Measurements from ENCODE around the gene CDCA8.
A peak's percentile ranks its signal among the peaks of the same experiment; 100 is the strongest.

Gene CDCA8

GRCh38 chr1:37662031-37662755 is 30.1 kb upstream of the CDCA8 start:
- Mint-ChIP-seq H3K4me3 (no peak overlapping the region), H3K4me1 (ENCODE audit: low read depth) (no peaks in the 10 kb centered on the region), H3K9me3 (no peaks in the 10 kb centered on the region), H3K36me3 (ENCODE audit: low read depth) (no peaks in the 10 kb centered on the region), H3K27ac (no peak overlapping the region), H3K27me3 (ENCODE audit: low read depth) (peaks cover 3% of the 10 kb centered on the region)
- DNase-seq (ENCODE audit: low spot score) = no peak

- Mint-ChIP-seq H3K36me3 (ENCODE audit: low read depth) (no peaks in the 10 kb centered on the region), H3K4me3 (no peak overlapping the region), H3K9me3 (no peaks in the 10 kb centered on the region), H3K4me1 (ENCODE audit: low read depth) (no peaks in the 10 kb centered on the region), H3K27me3 (ENCODE audit: low read depth) (peaks cover 3% of the 10 kb centered on the region), H3K27ac (no peak overlapping the region)
- no peak for DNase-seq (ENCODE audit: low spot score)
Measured at GRCh38 chr1:37663426-37664000, 28.8 kb upstream of the CDCA8 start.

- Mint-ChIP-seq H3K27me3 (ENCODE audit: low read depth) (peaks cover 9% of the 10 kb centered on the region), H3K4me3 (no peak overlapping the region), H3K27ac (no peak overlapping the region), H3K4me1 (ENCODE audit: low read depth) (no peaks in the 10 kb centered on the region), H3K9me3 (no peaks in the 10 kb centered on the region), H3K36me3 (ENCODE audit: low read depth) (no peaks in the 10 kb centered on the region)
- no peak for DNase-seq (ENCODE audit: low spot score)
Measured at GRCh38 chr1:37666241-37666867, 26.0 kb upstream of the CDCA8 start.

DNA sequence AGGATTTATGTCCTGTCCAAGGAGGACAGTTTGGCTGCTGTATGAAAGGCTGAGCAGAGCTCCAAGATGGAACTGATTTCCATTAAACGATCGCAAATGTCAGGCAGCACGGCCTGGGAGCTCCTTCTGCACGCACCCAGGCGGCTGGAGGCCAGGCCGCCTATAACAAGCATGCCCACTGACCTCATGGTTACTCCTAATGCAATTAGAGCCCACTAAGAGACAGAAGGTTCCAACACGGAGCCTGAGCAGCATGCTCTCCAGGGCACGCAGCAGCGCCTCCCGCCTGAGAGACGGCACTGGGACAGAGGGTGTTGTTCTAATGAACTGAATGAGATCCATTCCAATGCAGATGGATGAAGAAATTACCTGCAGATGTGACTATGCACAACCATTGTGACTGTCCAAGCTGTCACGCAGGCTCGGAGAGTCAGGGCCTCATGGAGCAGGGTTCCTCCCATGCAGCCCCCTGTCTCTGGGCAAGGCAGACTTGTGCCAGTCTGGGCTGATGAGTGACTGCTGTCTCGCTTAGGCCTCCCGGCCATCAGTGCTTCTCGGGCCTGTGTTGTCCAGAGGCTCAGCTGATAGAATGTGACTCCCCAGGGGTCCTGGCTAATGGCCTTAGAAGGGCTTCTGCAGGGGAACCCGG is 25.2 kb upstream of the CDCA8 start:
- Mint-ChIP-seq H3K36me3 (ENCODE audit: low read depth) (no peaks in the 10 kb centered on the region), H3K4me1 (ENCODE audit: low read depth) (no peaks in the 10 kb centered on the region), H3K27me3 (ENCODE audit: low read depth) (peaks cover 15% of the 10 kb centered on the region), H3K27ac (no peak overlapping the region), H3K9me3 (no peaks in the 10 kb centered on the region), H3K4me3 (no peak overlapping the region)
- no peak for DNase-seq (ENCODE audit: low spot score)

- DNase-seq (ENCODE audit: low spot score) = no peak
- Mint-ChIP-seq H3K27me3 (ENCODE audit: low read depth) (peaks cover 22% of the 10 kb centered on the region), H3K9me3 (no peaks in the 10 kb centered on the region), H3K4me3 (no peak overlapping the region), H3K36me3 (ENCODE audit: low read depth) (no peaks in the 10 kb centered on the region), H3K4me1 (ENCODE audit: low read depth) (peaks cover 11% of the 10 kb centered on the region), H3K27ac (no peak overlapping the region)
Measured at GRCh38 chr1:37670133-37670532, 22.2 kb upstream of the CDCA8 start.

DNA sequence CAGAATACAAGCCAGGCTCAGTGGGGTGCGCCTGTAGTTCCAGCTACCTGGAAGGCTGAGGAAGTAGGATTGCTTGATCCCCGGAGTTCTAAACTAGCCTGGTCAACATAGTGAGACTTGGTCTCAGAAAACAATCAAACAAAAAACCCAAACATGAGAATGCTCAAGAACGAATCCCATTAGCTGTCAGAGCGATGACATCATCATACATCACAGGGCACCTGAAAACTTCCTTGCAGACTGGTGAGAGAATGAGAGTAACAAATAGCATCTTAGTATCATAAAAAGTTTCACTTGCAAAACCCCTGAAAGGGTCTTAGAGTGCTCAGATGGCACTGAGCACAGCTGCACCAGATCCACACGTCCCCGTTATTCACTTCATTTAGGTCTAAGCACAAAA is 21.1 kb upstream of the CDCA8 start:
- Mint-ChIP-seq H3K4me3 (no peak overlapping the region), H3K9me3 (no peaks in the 10 kb centered on the region), H3K27me3 (ENCODE audit: low read depth) (peaks cover 24% of the 10 kb centered on the region), H3K27ac (no peak overlapping the region), H3K4me1 (ENCODE audit: low read depth) (peaks cover 14% of the 10 kb centered on the region), H3K36me3 (ENCODE audit: low read depth) (no peaks in the 10 kb centered on the region)
- DNase-seq (ENCODE audit: low spot score) = no peak

GRCh38 chr1:37672136-37672870 is 20.0 kb upstream of the CDCA8 start:
- no peak overlapping the region for H3K4me3 Mint-ChIP-seq
- peaks cover 14% of the 10 kb centered on the region for H3K4me1 Mint-ChIP-seq (ENCODE audit: low read depth)
- H3K27ac Mint-ChIP-seq = no peak overlapping the region
- H3K27me3 Mint-ChIP-seq (ENCODE audit: low read depth) = peaks cover 25% of the 10 kb centered on the region
- H3K36me3 Mint-ChIP-seq (ENCODE audit: low read depth) = no peaks in the 10 kb centered on the region
- DNase-seq (ENCODE audit: low spot score) = no peak
- no peaks in the 10 kb centered on the region for H3K9me3 Mint-ChIP-seq

DNA sequence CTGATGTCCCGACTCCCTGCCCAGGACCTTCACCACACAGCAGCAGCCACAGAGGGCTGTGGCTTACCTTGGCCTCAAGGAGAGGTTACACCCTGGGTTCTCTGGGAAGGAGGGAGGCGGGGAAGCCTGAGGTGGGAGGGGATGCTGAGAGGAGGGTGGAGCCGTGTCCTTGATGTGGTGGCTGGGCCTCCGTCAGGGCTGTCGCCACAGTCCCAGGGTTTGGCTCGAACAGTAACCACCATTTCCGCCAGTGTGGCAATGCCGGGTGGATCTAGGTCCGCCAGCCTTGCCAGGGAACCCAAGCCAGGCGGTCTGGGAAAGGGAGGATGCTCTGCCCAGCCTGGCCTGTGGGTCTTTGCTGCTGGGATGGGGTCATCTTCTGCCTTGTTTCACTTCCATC is 18.4 kb upstream of the CDCA8 start:
- H3K36me3 Mint-ChIP-seq (ENCODE audit: low read depth) = no peaks in the 10 kb centered on the region
- H3K27me3 Mint-ChIP-seq (ENCODE audit: low read depth) = peaks cover 25% of the 10 kb centered on the region
- H3K4me3 Mint-ChIP-seq = peak overlapping the region; percentile 62
- H3K9me3 Mint-ChIP-seq = no peaks in the 10 kb centered on the region
- H3K27ac Mint-ChIP-seq = peak overlapping the region; percentile 64
- peaks cover 14% of the 10 kb centered on the region for H3K4me1 Mint-ChIP-seq (ENCODE audit: low read depth)
- peak; percentile 46 for DNase-seq (ENCODE audit: low spot score)

- H3K4me3 Mint-ChIP-seq = no peak overlapping the region
- H3K36me3 Mint-ChIP-seq (ENCODE audit: low read depth) = peaks cover 4% of the 10 kb centered on the region
- H3K27me3 Mint-ChIP-seq (ENCODE audit: low read depth) = peaks cover 18% of the 10 kb centered on the region
- peaks cover 14% of the 10 kb centered on the region for H3K4me1 Mint-ChIP-seq (ENCODE audit: low read depth)
- H3K9me3 Mint-ChIP-seq = no peaks in the 10 kb centered on the region
- DNase-seq (ENCODE audit: low spot score) = no peak
- H3K27ac Mint-ChIP-seq = no peak overlapping the region
Measured at GRCh38 chr1:37676281-37677142, 15.8 kb upstream of the CDCA8 start.

DNA sequence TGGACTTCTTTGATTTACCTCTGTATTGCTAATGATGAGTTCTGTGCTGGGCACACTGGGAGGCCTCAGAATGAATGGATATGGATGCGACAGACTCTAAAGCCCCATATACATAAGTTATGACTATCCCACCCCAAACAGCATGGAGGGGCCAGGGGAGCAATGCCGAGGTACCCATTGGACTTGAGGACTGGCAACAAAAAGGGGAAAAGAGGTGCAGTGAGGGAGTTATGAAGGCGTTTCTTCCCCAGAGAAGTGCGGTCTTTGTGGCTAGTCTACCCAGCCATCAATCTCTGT is 15.2 kb upstream of the CDCA8 start:
- no peak for DNase-seq (ENCODE audit: low spot score)
- peak overlapping the region; percentile 33 for H3K27ac Mint-ChIP-seq
- peaks cover 15% of the 10 kb centered on the region for H3K4me1 Mint-ChIP-seq (ENCODE audit: low read depth)
- H3K27me3 Mint-ChIP-seq (ENCODE audit: low read depth) = peaks cover 14% of the 10 kb centered on the region
- H3K4me3 Mint-ChIP-seq = no peak overlapping the region
- no peaks in the 10 kb centered on the region for H3K9me3 Mint-ChIP-seq
- peaks cover 4% of the 10 kb centered on the region for H3K36me3 Mint-ChIP-seq (ENCODE audit: low read depth)

DNA sequence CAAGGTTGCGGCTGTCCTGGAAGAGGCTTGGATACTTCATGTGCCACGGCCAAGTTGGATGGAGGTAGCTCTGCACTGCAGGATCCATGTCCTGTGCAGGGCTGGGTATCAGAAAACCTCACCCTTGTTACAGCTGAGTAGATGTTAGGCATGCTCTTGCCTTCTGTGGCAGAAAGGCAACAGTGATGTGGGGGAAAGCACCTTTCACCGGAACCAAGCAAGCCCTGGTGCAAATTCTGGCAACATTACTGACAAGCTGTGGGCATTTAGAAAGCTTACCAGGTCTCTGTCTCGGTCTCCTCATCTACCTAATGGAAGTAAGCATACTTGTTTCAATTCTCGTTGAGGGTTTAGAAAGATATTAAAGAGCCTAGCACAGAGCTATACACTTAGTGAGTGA is 14.5 kb upstream of the CDCA8 start:
- peaks cover 17% of the 10 kb centered on the region for H3K4me1 Mint-ChIP-seq (ENCODE audit: low read depth)
- peaks cover 10% of the 10 kb centered on the region for H3K36me3 Mint-ChIP-seq (ENCODE audit: low read depth)
- no peak overlapping the region for H3K27ac Mint-ChIP-seq
- H3K4me3 Mint-ChIP-seq = no peak overlapping the region
- peaks cover 8% of the 10 kb centered on the region for H3K27me3 Mint-ChIP-seq (ENCODE audit: low read depth)
- no peak for DNase-seq (ENCODE audit: low spot score)
- H3K9me3 Mint-ChIP-seq = no peaks in the 10 kb centered on the region

GRCh38 chr1:37680933-37681332 is 11.4 kb upstream of the CDCA8 start:
- Mint-ChIP-seq H3K4me1 (ENCODE audit: low read depth) (peaks cover 3% of the 10 kb centered on the region), H3K36me3 (ENCODE audit: low read depth) (peaks cover 27% of the 10 kb centered on the region), H3K9me3 (no peaks in the 10 kb centered on the region), H3K27ac (no peak overlapping the region), H3K27me3 (ENCODE audit: low read depth) (peaks cover 3% of the 10 kb centered on the region), H3K4me3 (no peak overlapping the region)
- no peak for DNase-seq (ENCODE audit: low spot score)

DNA sequence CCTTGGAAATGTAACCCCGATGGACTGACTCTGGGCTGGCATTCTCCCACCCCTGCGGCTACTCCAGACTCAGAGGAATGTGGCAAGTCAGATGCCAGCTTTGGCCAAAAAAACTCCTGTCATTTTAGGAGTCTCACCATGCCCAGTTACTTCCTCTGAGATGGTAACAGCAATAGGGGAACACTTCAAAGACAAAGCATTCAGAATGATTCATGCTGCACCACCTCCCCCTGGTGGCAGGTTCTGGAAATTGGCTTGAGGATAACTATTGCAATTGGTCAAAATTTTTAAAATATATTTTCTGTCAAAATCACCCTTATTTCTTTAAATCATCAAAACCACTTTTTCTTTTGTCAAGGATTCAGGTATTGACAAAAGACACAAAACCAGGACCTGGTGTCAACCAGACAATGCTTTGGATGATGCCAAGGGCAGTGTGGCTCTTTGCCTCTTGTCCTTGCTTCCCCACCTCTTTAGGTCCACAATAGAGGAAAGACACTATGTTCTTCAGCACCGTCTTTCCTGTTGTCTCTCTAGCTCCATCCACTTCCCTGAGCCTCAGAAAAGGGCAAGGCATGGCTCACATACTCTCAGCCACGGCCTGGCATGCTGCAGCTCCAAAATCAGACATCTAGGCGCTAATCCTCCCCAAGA is 9.9 kb upstream of the CDCA8 start:
- peaks cover 29% of the 10 kb centered on the region for H3K36me3 Mint-ChIP-seq (ENCODE audit: low read depth)
- peaks cover 3% of the 10 kb centered on the region for H3K4me1 Mint-ChIP-seq (ENCODE audit: low read depth)
- no peak overlapping the region for H3K4me3 Mint-ChIP-seq
- H3K27ac Mint-ChIP-seq = no peak overlapping the region
- no peaks in the 10 kb centered on the region for H3K9me3 Mint-ChIP-seq
- peak; percentile 51 for DNase-seq (ENCODE audit: low spot score)
- H3K27me3 Mint-ChIP-seq (ENCODE audit: low read depth) = no peaks in the 10 kb centered on the region

Data from T-helper 2 cell treated with Interferon-gamma antibody and Interleukin-4, amounts not matched to agents 5 μg/mL and 100 μg/mL, for 36 hours (primary cell).